K562 (cell line): Measurements from ENCODE around the gene KIF23. TPM values are rescaled to one million over a fixed set of nuclear protein-coding genes. Genes with fewer than 3 reads are reported as not detected.

Experiments used
- ATAC-seq: fragments of 200-7000 bp; cut with Tn5 transposase; 3 replicates; pipeline ENCODE4 v1.9.1; 2020; ENCODE audit warnings: moderate library complexity
- BruUV-seq: library from RNA; stranded (reverse); fragments of 400-500 nt; replicated peaks from 2 replicates; lab custom pipeline; 2021; lab: Mats Ljungman, UMichigan
- CTCF ChIA-PET: fragments of 300-600 bp; formaldehyde crosslinking; extraction: SDS; loops from one replicate; lab custom pipeline; 2021; ENCODE audit warnings: low intra/inter-chr PET ratio; lab: Yijun Ruan, JAX
- POLR2A ChIA-PET: fragments of 300-600, 350-650 bp; sonication (Branson Sonifier 250); formaldehyde crosslinking; extraction: SDS; loops from one replicate; lab custom pipeline; 2021; ENCODE audit warnings: antibody characterized with exemption, inconsistent platforms; lab: Yijun Ruan, JAX
- DNase-seq, 4 experiments: peaks; one replicate each; pipeline versions ENCODE4 v3.0.0 to v3.0.0-alpha.2; 2011 to 2018; ENCODE audit warnings: low spot score in 3 of 4, mixed read lengths in 3 of 4; ENCODE audit errors: extremely low read depth in 1 of 4
- FAIRE-seq: peaks from 2 replicates; lab custom pipeline; 2011; peaks lifted over from hg19 to GRCh38; lab: Jason Lieb, UNC
- H2AFZ ChIP-seq: 2 replicates; pipeline ENCODE4 v1.6.0; 2011; ENCODE audit warnings: low read depth, low read length, control low read depth, inconsistent platforms
- H3K27ac ChIP-seq: fragments of 200-600 bp; 3 replicates; pipeline ENCODE4 v1.8.0; 2011; ENCODE audit warnings: low read depth, mild to moderate bottlenecking, control low read depth, inconsistent platforms, low read length, moderate library complexity, mixed read lengths; ENCODE audit errors: extremely low read depth
- H3K27me3 ChIP-seq, 2 experiments: fragments of 300-600 bp in 1 of 2; 2 replicates in 1 of 2; 3 replicates in 1 of 2; pipeline versions ENCODE4 v1.6.0 to v1.8.0; 2011; ENCODE audit warnings: inconsistent platforms in 2 of 2, low read length in 2 of 2, mild to moderate bottlenecking in 1 of 2, mixed read lengths in 1 of 2, moderate library complexity in 1 of 2; ENCODE audit not compliant: control insufficient read depth in 2 of 2, insufficient read depth in 2 of 2
- H3K36me3 ChIP-seq: fragments of 300-600 bp; 3 replicates; pipeline ENCODE4 v1.8.0; 2011; ENCODE audit warnings: mild to moderate bottlenecking, low read length, inconsistent platforms; ENCODE audit not compliant: control insufficient read depth, insufficient read depth
- H3K4me1 ChIP-seq, 2 experiments: fragments of 200-600 bp in 1 of 2; replicated peaks in 1 of 2; 2 replicates in 1 of 2; 3 replicates in 1 of 2; pipeline versions ENCODE4 v1.5.1 to v1.8.0; 2011; ENCODE audit warnings: inconsistent platforms in 2 of 2, low read length in 2 of 2, mild to moderate bottlenecking in 1 of 2, mixed read lengths in 1 of 2, moderate library complexity in 1 of 2; ENCODE audit not compliant: control insufficient read depth in 2 of 2, insufficient read depth in 2 of 2
- H3K4me2 ChIP-seq: 2 replicates; pipeline ENCODE4 v1.6.1; 2011; ENCODE audit warnings: low read length, control low read depth, inconsistent platforms, mixed read lengths; ENCODE audit not compliant: insufficient read depth
- H3K4me3 ChIP-seq: fragments of 200-600 bp; sonication (generic), shearing (Covaris generic); 2 replicates; pipeline ENCODE4 v1.5.1; 2016; ENCODE audit warnings: control low read depth, inconsistent platforms
- H3K79me2 ChIP-seq: fragments of 200-600 bp; 3 replicates; pipeline ENCODE4 v1.8.0; 2011; ENCODE audit warnings: low read length, inconsistent platforms; ENCODE audit not compliant: control insufficient read depth, insufficient read depth
- H3K9ac ChIP-seq, 2 experiments: 2 replicates each; pipeline versions ENCODE4 v1.6.0 to v1.6.1; 2011; ENCODE audit warnings: low read depth in 2 of 2, low read length in 2 of 2, control low read depth in 1 of 2, inconsistent platforms in 1 of 2, mild to moderate bottlenecking in 1 of 2, mixed read lengths in 1 of 2; ENCODE audit not compliant: insufficient read depth in 1 of 2
- H3K9me1 ChIP-seq: one replicate; pipeline ENCODE4 v1.6.0; 2011; ENCODE audit warnings: inconsistent platforms, mild to moderate bottlenecking, low read length, moderate library complexity; ENCODE audit not compliant: control insufficient read depth, insufficient read depth
- H3K9me3 ChIP-seq: replicated peaks from 2 replicates; pipeline ENCODE4 v1.5.1; 2011; ENCODE audit warnings: low read depth, low read length, inconsistent platforms; ENCODE audit not compliant: control insufficient read depth, insufficient read depth
- H4K20me1 ChIP-seq: replicated peaks from 2 replicates; pipeline ENCODE4 v1.6.1; 2011; ENCODE audit warnings: low read length, inconsistent platforms, mixed read lengths; ENCODE audit not compliant: control insufficient read depth, insufficient read depth
- PCBP1 ChIP-seq: fragments of 200-400 bp; formaldehyde crosslinking; IDR thresholded peaks from 2 replicates; pipeline ENCODE4 v1.6.1; 2018; ENCODE audit warnings: mild to moderate bottlenecking, low read depth, low read length; ENCODE audit not compliant: poor library complexity, severe bottlenecking
- RBM25 ChIP-seq: fragments of 200-400 bp; formaldehyde crosslinking; IDR thresholded peaks from 2 replicates; pipeline ENCODE4 v1.6.1; 2018; ENCODE audit warnings: low read length, low read depth, moderate library complexity; ENCODE audit not compliant: severe bottlenecking
- ZFP36 ChIP-seq: fragments of 150-350 bp; IDR thresholded peaks from 2 replicates; pipeline ENCODE4 v1.6.1; 2018; ENCODE audit warnings: low read length, low read depth; ENCODE audit not compliant: partially characterized antibody
- WGBS: fragments of 100-300 bp; shearing (Covaris generic); methylation state at CpG from one replicate; pipeline ENCODE4 v1.1.6; 2016; ENCODE audit warnings: low coverage, mixed read lengths; ENCODE audit not compliant: insufficient coverage; ENCODE audit errors: missing lambda C conversion rate; 5-methylcytosine and 5-hydroxymethylcytosine counted together
- in situ Hi-C: fragments of 300-500 bp; cut with MboI; formaldehyde crosslinking; loops from 4 replicates; pipeline ENCODE4 v1.15.0; 2018; ENCODE audit warnings: inconsistent platforms, mixed read lengths
- intact Hi-C: fragments of 100-400 bp; cut with micrococcal nuclease; formaldehyde crosslinking; loops from 2 replicates; pipeline ENCODE4 v1.14.2; 2022
- polyA plus RNA-seq, 8 experiments: library from polyadenylated mRNA; depleted of rRNA in 4 of 8; stranded (reverse) in 5 of 8; unstranded in 3 of 8; fragments of >200 nt; fragmentation: Nextera tagmentation in 2 of 8; fragmentation: Illumina TruSeq in 1 of 8; extraction: Ambion mirVana in 2 of 8; extraction: Trizol in 1 of 8; gene quantifications; 2 replicates each; pipeline versions ENCODE4 v1.2.1 to v1.2.3, GENCODE V29; 2011 to 2014; ENCODE audit warnings: inconsistent platforms in 1 of 8, missing spikeins in 1 of 8
- total RNA-seq, 7 experiments: library from RNA; depleted of rRNA in 6 of 7; stranded (reverse); fragments of >200 nt in 6 of 7; fragmentation: Illumina TruSeq in 2 of 7; extraction: Trizol in 2 of 7; gene quantifications; 2 replicates each; pipeline versions ENCODE4 v1.2.1 to v1.2.3, GENCODE V29; 2011 to 2021; ENCODE audit warnings: low replicate concordance in 1 of 7
- TF ChIP-seq, protein P1 (sequence below): fragments of 250-450 bp; sonication (Bioruptor Pico); IDR thresholded peaks from 2 replicates; pipeline ENCODE4 v1.8.0; 2022; ENCODE audit warnings: inconsistent platforms

KIF23 gene
- total and polyA plus RNA-seq, 9 of the 15 experiments (the other 6 are each of a cell fraction or from before 2014, with no cell fraction given): 29.4 to 58.2 (median 41.9) TPM

- no peak for DNase-seq
- BruUV-seq: no TSS peak
- WGBS: 5% methylated on average over 9 of the region's 9 CpGs
- Histone ChIP-seq H3K4me3 (no peak overlapping the region), H3K9me1 (no peaks in the 10 kb centered on the region), H3K9ac (no peak overlapping the region)
- intact Hi-C loops: loop anchor here (2.0 to 10.0 kb wide), 2 partner anchors 1012 to 1248 kb away; no protein-coding TSS in a partner anchor
- TF ChIP-seq PCBP1 (no peak), ZFP36 (peak; percentile 81), RBM25 (peak; percentile 44)
- TF ChIP-seq, protein P1, sequence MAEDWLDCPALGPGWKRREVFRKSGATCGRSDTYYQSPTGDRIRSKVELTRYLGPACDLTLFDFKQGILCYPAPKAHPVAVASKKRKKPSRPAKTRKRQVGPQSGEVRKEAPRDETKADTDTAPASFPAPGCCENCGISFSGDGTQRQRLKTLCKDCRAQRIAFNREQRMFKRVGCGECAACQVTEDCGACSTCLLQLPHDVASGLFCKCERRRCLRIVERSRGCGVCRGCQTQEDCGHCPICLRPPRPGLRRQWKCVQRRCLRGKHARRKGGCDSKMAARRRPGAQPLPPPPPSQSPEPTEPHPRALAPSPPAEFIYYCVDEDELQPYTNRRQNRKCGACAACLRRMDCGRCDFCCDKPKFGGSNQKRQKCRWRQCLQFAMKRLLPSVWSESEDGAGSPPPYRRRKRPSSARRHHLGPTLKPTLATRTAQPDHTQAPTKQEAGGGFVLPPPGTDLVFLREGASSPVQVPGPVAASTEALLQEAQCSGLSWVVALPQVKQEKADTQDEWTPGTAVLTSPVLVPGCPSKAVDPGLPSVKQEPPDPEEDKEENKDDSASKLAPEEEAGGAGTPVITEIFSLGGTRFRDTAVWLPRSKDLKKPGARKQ: no peak
- TF ChIP-seq, all 486 proteins: peak for 2
- ATAC-seq: no peak
- Histone ChIP-seq H2AFZ (no peak overlapping the region), H3K36me3 (no peaks in the 10 kb centered on the region), H3K9me3 (no peaks in the 10 kb centered on the region), H4K20me1 (no peaks in the 10 kb centered on the region; the same call in 1 of the 2 replicates), H3K4me1 (no peaks in the 10 kb centered on the region), H3K79me2 (no peaks in the 10 kb centered on the region), H3K4me2 (no peak overlapping the region), H3K27ac (no peak overlapping the region), H3K27me3 (peaks cover 6 to 19% of the 10 kb centered on the region in 2 experiments; a peak in 4 of 5 replicates)
- FAIRE-seq: no peak
- ChIA-PET CTCF (interaction anchor here (0.6 to 1.3 kb wide), 2 partner anchors 1011 to 1335 kb away, joined by 3 to 4 read pairs; no protein-coding TSS in a partner anchor), POLR2A (no interaction called here)
- in situ Hi-C loops: loop anchor here (10.0 kb wide), 1 partner anchor 1008 kb away; no protein-coding TSS in a partner anchor
Measured at GRCh38 chr15:69476704-69477473, 62.7 kb downstream of the KIF23 start.
